Hepatocyte (in vitro differentiated cells): ENCODE results near the gene LUZP2.

ENCODE experiments used
- EZH2 ChIP-seq: fragments of 200-600 bp; sonication (generic); IDR thresholded peaks from 2 replicates; pipeline ENCODE4 v1.6.1; 2016; ENCODE audit warnings: antibody characterized with exemption, mild to moderate bottlenecking, borderline replicate concordance
- TF ChIP-seq, protein P1 (sequence below): fragments of 200-600 bp; sonication (generic); IDR thresholded peaks from 2 replicates; pipeline ENCODE4 v1.5.1; 2016; ENCODE audit warnings: antibody characterized with exemption, mild to moderate bottlenecking; ENCODE audit not compliant: poor library complexity

DNA sequence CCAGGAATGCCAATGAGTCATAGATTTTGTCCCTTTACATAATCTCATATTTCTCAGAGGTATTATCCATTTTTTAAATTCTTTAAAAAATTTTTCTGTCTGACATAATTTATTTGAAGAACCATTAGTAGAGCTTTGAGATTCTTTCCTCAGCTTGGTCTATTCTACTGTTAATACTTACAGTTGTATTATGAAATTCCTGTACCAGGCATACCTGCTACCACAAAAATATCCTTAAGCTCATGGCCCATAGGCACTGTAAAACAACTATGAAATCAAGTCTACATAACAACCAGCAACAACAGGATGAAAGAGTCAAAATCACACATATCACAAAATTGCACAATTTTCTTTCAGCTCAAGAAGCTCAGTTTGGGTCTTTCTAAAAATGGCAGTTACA lies 541.3 kb downstream of the LUZP2 start:
- TF ChIP-seq EZH2, result no peak
- TF ChIP-seq, protein P1, sequence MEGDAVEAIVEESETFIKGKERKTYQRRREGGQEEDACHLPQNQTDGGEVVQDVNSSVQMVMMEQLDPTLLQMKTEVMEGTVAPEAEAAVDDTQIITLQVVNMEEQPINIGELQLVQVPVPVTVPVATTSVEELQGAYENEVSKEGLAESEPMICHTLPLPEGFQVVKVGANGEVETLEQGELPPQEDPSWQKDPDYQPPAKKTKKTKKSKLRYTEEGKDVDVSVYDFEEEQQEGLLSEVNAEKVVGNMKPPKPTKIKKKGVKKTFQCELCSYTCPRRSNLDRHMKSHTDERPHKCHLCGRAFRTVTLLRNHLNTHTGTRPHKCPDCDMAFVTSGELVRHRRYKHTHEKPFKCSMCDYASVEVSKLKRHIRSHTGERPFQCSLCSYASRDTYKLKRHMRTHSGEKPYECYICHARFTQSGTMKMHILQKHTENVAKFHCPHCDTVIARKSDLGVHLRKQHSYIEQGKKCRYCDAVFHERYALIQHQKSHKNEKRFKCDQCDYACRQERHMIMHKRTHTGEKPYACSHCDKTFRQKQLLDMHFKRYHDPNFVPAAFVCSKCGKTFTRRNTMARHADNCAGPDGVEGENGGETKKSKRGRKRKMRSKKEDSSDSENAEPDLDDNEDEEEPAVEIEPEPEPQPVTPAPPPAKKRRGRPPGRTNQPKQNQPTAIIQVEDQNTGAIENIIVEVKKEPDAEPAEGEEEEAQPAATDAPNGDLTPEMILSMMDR, result no peak
